Measurements from ENCODE around the gene TNXB. TPM values are rescaled to one million over a fixed set of nuclear protein-coding genes. Genes with fewer than 3 reads are reported as not detected.

TNXB gene
- total RNA-seq, 4 donors from 2014 or later: 90.6 to 217 (median 181) TPM

GRCh38 chr6:32097364-32097763 lies 11.8 kb downstream of the TNXB start:
- TF ChIP-seq, protein P1, sequence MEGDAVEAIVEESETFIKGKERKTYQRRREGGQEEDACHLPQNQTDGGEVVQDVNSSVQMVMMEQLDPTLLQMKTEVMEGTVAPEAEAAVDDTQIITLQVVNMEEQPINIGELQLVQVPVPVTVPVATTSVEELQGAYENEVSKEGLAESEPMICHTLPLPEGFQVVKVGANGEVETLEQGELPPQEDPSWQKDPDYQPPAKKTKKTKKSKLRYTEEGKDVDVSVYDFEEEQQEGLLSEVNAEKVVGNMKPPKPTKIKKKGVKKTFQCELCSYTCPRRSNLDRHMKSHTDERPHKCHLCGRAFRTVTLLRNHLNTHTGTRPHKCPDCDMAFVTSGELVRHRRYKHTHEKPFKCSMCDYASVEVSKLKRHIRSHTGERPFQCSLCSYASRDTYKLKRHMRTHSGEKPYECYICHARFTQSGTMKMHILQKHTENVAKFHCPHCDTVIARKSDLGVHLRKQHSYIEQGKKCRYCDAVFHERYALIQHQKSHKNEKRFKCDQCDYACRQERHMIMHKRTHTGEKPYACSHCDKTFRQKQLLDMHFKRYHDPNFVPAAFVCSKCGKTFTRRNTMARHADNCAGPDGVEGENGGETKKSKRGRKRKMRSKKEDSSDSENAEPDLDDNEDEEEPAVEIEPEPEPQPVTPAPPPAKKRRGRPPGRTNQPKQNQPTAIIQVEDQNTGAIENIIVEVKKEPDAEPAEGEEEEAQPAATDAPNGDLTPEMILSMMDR (IDR thresholded peaks at IDR 0.05): no peak
- no peak for TF ChIP-seq POLR2A (IDR thresholded peaks at IDR 0.05)
- Histone ChIP-seq H3K36me3 (no peaks in the 10 kb centered on the region), H3K27me3 (no peaks in the 10 kb centered on the region), H3K27ac (peak overlapping the region in 1 of 2 donors; percentile 5), H3K9me3 (no peaks in the 10 kb centered on the region), H3K4me1 (peaks cover 0 to 9% of the 10 kb centered on the region in 2 donors), H3K4me3 (no peak overlapping the region)
- DNase-seq: no peak
- intact Hi-C loops (cut with DNase I; ENCODE audit: low total_unique reads): no loop called here

DNA sequence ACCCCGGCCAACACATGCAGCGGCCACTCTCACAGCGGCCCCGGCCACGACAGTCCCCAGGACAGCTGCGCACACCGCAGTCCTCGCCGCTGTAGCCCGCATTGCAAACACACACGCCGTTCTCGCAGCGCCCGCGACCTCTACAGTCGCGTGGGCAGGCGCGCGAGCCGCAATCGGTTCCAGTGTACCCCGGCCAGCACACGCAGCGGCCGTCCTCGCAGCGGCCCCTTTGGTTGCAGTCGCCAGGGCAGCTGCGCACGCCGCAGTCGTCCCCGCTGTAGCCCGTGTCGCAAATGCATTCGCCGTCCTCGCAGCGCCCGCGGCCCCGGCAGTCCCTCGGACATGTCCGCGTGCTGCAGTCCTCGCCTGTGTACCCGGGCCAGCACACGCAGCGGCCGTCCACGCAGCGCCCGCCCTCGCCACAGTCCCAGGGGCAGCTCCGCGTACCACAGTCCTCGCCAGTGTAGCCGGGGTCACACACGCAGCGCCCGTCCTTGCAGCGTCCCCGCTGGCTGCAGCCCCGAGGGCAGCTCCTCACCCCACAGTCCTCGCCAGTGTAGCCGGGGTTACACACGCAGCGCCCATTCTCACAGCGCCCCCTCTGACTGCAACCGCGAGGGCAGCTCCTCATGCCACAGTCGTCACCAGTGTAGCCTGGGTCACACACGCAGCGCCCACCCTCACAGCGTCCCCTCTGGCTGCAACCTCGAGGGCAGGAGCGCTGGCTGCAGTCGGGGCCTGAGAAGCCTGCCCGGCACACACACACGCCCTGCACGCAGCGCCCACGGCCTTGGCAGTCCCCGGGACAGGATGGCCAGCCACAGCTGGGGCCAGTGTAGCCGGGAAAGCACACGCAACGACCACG lies 12.5 kb downstream of the TNXB start:
- H3K27ac ChIP-seq: no peak overlapping the region
- peaks cover 7 to 16% of the 10 kb centered on the region in 2 donors for H3K4me1 ChIP-seq
- intact Hi-C loops (cut with DNase I; ENCODE audit: low total_unique reads): no loop called here
- no peaks in the 10 kb centered on the region for H3K36me3 ChIP-seq
- H3K4me3 ChIP-seq: no peak overlapping the region
- H3K9me3 ChIP-seq: no peaks in the 10 kb centered on the region
- no peak for DNase-seq
- no peak for TF ChIP-seq POLR2A (IDR thresholded peaks at IDR 0.05)
- TF ChIP-seq, protein P1 (IDR thresholded peaks at IDR 0.05): no peak
- no peaks in the 10 kb centered on the region for H3K27me3 ChIP-seq

- DNase-seq: no peak
- Histone ChIP-seq H3K4me1 (peaks cover 8 to 20% of the 10 kb centered on the region in 2 donors), H3K27ac (peak overlapping the region; percentile 93 to 96), H3K9me3 (no peaks in the 10 kb centered on the region), H3K27me3 (no peaks in the 10 kb centered on the region), H3K4me3 (no peak overlapping the region), H3K36me3 (no peaks in the 10 kb centered on the region)
- TF ChIP-seq, protein P1 (IDR thresholded peaks at IDR 0.05): no peak
- no peak for TF ChIP-seq POLR2A (IDR thresholded peaks at IDR 0.05)
- intact Hi-C loops (cut with DNase I; ENCODE audit: low total_unique reads): no loop called here
These were observed 13.1 kb downstream of the TNXB start for GRCh38 chr6:32096087-32096393.

DNA sequence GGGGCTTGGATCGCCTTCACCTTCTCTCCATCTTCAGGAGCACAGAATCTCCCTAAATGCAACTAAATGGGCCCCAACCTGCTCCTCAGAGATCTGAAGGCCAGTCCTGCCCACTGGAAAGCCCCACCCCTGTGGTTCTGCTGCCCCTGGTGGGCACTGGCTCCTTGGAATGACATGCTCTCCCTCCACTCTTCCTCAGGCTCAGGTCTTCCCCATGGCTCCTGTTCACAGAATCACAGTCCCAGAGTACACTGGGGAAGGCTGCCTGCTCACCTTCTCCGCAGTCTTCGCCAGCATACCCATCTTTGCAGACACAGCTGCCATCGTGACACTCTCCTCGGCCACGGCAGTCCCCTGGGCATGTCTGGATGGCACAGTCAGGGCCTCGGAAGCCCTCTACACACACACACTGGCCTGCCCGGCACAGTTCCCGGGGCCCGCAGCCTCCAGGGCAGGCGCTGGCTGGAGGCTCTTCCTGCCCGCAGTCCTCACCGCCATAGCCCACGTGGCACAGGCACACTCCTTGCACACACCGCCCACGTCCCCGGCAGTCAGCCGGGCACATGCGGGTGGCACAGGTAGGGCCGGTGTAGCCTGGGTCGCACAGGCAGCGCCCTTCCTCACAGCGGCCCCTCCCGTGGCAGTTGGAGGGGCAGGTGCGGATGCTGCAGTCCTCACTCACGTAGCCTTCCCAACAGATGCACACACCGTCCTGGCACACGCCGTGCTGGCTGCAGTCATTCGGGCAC lies 13.6 kb downstream of the TNXB start:
- TF ChIP-seq, protein P1 (IDR thresholded peaks at IDR 0.05): no peak
- TF ChIP-seq POLR2A (IDR thresholded peaks at IDR 0.05): no peak
- Histone ChIP-seq H3K4me3 (no peak overlapping the region), H3K9me3 (no peaks in the 10 kb centered on the region), H3K27ac (peak overlapping the region; percentile 93 to 96), H3K27me3 (no peaks in the 10 kb centered on the region), H3K36me3 (no peaks in the 10 kb centered on the region), H3K4me1 (peaks cover 8 to 20% of the 10 kb centered on the region in 2 donors)
- no peak for DNase-seq
- intact Hi-C loops (cut with DNase I; ENCODE audit: low total_unique reads): no loop called here
